COLO829 (cell line): ENCODE measurements around the gene SKIC8.
A peak's percentile ranks its signal among the peaks of the same experiment; 100 is the strongest.

Experiments used
- DNase-seq: peaks from one replicate; pipeline ENCODE4 v3.0.0; 2012; ENCODE audit warnings: low spot score

Gene SKIC8

DNA sequence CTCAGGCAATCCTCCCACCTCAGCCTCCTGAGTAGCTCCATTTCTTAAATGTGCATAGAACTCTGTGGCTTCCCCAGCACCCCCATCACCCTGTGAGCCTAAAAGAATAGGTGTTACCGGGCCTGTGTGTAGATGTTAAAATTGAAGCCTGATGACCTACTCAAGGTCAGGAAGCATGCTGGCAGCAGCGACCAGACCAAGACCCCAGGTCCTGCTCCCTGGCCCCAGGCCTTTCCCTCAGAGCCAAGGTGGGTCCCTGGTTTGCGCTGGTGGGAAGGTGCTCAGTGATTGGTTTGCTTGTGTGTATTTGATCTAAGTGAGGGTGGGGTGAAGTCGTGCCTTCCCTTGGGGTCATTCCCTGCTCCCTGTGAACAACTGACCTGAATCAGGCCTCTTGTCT, 22.4 kb upstream of the SKIC8 start:
- DNase-seq = no peak

GRCh38 chr15:78321041-78321570, 21.7 kb upstream of the SKIC8 start:
- DNase-seq = no peak

DNA sequence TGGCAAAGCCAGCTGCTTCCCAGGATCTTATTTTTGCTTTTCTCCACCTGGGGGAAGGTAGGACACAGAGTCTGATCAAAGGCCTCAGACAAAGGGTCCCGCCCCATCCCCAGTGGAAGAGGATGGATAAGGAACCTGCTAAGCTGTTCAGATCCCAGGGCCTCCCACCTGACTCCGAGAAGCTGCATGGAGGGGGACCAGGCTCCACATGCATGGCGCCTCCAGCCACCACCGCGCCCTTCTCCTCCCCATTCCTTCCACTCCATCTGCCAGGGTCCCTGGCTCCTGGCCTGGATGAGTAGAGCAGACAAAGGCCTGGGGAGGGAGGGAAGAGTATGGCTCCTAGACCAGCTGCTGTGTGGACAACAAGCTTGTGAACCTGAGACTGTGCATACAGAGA, 20.8 kb upstream of the SKIC8 start:
- no peak for DNase-seq

DNA sequence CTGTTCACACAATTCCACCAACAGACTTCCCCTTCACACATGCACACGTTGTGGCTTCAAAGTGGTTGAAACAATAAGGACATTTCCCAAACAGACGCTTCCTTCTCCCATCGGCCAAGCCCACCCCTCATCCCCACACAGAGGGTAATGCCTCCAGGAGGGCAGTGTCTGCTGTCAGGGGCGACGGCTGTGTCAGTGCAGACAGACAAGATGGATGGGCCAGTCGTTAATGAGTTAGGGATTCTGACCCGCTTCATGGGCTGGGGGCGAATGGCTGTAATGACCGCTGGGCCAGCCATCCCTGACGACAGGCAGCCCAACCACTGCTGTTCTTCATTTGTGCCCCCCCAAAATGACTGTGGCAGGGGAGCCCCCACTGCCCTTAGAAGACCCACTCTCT, 20.2 kb upstream of the SKIC8 start:
- DNase-seq = no peak

DNA sequence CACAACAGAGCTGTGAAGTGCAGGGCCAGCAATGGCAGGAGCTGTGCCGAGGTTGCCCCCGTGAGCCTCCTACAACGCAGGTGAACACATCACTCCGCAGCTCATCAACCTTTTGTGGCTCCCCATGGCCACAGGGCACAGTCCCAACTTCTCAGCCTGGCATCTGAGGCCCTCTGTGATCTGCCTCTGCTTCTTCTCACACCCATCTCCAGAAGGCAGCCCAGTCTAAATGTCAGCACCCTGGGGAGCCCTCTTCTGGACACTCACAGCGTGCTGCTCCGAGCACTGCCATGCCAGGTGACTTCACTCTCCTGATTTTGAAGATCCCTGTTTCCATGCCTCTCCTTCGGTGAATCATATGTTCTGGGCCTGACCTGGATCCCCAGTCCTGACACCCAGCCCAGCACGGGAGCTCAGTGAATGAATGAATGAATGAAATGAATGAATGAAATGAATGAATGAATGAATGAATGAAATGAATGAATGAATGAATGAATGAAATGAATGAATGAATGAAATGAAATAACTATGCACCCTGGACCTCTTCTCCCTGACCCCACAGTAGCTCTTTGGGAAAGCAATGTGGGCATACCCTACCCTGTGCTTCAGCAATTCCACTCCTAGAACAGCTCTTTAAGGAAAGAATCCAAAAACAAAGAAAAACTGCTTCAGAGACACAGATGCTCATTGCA, 17.9 kb upstream of the SKIC8 start:
- DNase-seq = no peak

DNA sequence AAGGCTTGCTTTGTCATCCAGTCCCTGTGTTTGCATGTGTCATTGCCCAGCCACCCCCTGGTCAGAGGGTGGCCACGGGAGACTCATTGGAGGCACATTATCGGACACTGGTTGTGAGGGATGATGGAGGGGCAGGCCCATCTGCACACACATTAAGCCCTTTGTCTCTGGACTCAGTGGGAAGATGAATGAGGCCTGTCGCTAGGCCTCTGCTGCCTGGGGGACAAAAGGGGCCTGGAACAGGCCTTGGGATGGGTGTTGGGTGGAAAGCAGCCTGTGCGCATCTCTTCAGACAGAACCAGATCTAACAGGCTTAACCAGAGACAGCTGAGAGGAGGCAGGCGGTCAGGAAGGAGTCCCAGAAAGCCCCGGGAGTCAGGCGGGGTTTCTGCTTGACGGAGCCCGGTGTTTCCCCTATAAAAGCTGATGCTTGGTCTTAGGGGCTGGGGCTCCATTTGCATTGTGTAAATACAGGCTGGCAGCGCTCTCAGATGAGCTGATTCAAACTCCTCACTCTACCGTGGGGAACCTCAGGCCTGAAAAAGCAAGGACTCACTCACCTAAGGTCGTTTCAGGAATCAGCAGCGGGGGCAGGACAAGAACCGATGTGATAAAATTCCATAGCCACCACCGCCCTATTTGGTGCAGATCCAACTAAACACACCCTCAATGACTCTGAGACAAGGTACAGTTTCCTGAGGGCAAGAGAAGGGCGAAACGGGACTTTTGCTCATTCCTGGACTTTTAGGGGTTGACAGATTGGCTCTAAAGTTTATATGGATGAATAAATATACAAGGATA, 17.1 kb upstream of the SKIC8 start:
- DNase-seq = no peak

DNA sequence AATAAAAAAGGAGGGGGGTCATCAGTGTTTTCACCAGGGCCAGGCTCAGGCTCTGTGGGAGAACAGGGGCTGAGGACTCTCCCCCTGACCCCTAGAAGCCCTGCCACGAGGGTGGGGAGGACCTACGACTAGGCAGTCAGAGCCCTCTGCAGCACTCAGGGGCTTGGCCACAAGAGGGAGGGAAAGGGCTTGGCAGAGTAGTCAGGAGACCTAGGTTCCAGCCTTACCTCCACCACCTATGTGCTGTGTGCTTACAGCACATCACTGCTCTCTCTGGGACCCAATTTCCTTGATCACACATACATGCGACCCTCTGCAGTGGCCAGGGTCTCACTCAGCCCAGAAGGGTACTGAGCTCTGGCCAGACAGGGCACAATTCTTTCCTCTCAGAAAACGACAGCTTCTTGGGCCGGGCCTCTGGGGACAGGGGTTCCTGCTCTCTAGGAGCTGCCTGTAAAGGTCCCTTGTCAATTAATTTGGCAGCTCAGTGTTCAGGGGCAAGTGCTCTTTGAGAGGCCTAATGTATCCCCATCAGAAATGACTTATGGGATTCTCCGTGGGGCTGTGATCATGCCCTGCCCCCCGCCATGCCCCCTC, 16.4 kb upstream of the SKIC8 start:
- no peak for DNase-seq

DNA sequence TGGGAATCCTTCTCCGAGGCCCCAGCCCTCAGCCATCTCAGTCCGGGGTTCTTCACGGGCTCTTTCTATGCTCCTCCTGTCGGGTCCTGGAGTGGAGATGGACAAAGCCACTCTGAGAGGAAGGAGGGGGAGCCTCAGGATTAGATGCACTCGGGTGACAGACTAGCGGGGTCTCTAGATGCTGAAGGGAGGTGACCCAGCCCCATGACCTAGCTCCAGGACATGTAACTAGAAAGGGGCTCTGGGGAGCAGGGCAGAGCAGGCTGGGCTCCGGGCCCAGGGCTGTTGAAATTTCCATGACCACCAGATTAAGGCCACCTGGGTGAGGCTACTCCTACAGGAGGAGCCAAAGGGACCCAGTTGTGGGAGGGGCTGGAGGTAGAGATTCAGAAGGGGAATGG, 14.8 kb upstream of the SKIC8 start:
- DNase-seq = no peak

DNA sequence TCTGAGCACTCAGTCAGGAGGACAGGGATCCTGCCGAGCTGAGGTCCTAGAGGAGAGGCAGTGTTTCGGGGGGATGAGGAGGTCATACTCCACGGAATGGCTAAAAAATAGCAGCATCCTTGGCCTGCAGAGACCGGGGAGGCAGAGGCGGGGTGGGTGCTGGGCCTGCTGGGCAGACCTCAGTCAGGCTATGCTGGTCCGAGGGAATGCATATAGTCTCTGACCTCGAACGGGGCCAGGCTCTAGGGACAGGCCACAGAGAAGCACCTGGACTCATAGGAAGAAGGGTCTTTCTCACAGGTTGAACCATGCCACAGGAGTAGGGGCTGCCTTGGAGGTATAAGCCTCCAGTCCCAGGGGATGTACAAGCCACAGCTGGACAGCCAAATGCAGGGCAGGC, 14.0 kb upstream of the SKIC8 start:
- no peak for DNase-seq

GRCh38 chr15:78312957-78313356, 13.5 kb upstream of the SKIC8 start:
- DNase-seq = no peak

DNA sequence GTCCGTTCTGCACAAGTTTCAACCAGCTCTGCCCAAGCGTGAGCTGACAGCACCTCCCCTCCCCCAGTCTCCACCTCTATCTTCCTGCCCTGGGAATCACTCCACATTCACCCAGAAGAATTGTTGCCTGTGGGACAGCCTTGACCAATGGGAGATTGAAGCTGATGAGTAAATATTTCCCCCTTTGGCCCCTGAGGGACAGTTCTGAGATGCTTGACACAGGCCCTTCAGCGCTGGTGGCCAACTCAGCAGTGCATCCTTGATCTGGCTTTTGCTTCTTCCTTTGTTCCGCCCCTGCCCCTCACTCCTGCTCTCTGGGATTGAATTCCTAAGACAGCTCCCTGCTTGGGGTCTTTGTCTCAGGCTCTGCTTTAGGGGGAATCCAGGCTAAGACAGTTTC, 13.1 kb upstream of the SKIC8 start:
- DNase-seq = no peak

DNA sequence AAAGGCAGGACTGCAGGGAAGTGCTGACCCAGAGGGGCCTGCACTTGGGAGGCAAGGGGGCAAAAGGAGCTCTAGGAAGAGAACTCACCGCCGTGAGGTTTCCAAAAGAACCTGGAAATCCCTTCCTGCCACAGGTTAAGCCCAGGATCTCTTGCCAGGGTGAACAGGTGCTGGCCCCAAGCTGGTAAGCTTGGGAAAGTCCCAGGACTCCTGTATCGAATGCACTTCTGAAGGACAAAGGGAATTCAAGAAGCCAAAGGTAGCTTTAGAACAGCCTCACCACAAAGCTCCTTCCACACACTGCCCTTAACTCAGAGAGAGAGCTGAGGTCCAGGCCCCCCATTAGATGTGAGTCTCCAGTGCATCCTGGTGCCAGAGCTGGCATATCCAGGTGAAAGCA, 11.9 kb upstream of the SKIC8 start:
- DNase-seq = no peak

- peak; percentile 49 for DNase-seq
These were observed 9.1 kb upstream of the SKIC8 start for GRCh38 chr15:78308422-78309032.

DNA sequence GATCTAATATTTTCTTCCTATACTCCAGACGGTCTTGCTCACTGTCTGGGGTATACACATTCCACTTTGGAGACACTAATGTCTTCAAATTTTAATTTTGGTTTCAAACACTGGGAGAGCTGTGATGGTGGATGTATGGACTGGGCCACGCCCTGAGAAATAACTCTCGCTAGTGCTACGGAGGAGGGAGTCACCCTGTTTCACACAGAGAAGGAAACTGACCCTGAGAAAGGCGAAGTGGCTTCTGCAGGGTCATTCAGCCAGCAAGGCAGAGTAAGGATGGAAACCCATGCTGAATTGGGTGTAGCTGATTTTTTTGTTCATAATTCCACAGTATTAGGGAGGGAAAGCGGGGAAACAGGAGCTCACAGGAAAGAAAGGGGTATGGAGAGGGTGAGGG, 8.6 kb upstream of the SKIC8 start:
- DNase-seq = no peak

DNA sequence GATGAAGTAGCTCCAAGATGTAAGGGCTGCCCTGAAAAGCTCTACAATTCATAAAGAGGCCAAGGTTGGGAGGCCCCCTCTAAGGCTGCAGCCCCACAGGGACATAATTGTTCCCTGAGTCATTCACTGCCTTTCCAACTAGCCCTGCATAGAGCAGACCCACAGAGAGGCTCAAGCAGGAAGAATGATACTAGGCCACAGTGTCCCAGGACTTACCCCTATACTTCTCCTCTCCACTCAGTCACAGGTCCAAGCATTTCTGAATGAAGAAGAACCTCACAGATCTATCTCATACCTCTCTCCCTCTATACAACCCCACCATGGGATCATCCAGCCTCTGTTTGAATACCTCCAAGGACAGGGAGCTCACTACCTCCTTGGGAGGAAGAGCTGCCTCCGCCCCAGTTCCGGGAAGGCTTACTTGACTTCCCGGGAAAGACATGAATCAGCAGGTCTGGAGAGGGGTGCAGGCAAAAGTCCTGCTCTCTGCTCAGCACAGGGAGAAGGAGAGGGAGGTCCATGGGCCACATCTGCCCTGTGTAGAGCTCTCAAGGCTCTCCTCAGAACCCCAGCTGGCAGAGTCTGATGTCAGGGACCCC, 6.9 kb upstream of the SKIC8 start:
- DNase-seq = no peak

DNA sequence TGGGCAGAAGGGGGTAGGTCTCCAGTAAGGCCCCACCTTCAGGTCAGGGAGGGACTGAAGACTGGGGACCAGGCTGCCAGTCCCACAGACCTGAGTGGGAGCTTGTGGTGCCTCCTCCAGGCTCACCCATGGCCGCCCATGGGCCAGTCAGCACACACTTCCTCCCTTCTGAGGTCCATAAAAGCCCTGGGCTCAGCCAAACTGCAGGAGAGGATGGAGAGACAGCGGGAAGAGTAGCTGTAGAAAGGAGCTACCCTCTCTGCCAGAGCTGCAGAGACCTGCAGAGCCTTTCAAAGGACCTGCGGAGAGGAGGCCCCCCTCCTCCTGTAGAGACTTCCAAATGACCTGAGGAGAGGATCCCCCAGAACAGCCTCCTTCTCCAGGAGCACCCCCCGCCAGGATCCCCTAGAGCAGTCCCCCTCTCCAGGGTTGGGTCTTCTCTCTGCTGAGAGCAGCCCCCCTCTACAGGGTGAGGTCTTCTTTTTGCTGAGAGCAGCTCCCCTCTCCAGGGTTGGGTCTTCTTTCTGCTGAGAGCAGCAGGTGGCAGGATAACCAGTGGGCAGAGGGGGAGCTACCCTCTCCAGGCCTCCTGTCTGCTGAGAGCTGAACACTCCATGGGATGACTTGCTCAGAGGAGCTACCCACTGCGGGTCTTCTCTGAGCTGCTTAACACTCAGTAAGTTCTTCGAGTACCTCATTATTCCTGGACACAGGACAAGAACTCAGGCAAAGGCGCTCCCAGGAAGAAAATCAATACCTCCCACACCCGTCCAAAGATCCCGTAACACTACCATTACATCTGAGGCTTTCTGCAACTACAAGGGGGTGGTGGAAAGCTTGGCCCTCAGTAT, 5.0 kb upstream of the SKIC8 start:
- no peak for DNase-seq

DNA sequence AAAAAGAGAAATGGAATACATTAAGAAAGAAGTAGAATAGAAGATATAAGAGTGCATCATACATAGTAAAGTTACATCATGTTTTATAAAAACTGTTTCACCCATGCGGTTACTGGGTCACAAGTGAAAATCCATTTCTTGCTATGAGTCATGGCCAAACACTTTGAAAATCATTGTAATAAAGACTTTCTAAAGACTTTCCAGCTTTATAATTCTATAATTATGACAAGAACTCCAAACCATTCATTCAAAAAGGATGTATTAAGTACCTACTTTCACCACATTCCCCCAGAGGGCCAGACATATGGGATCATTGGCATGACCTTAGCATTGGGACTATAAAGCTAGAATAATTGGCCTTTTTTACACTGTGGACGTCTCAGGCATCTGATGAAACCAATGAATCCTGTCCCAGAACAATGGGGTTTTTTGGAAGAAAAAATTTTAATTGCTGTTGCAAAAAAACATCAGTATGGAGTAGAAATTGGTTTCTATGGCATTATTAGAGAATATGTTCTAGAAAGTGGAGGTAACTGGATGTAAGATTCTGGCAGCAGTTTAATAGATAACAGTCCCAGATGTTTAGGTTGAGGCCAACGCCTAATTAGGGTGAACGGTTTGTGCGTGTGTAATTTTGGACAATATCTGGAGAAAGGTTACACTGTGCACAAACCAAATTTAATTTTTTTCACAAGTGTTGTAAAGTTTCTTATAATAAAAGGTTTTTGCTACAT, 3.3 kb upstream of the SKIC8 start:
- DNase-seq = peak; percentile 58

DNA sequence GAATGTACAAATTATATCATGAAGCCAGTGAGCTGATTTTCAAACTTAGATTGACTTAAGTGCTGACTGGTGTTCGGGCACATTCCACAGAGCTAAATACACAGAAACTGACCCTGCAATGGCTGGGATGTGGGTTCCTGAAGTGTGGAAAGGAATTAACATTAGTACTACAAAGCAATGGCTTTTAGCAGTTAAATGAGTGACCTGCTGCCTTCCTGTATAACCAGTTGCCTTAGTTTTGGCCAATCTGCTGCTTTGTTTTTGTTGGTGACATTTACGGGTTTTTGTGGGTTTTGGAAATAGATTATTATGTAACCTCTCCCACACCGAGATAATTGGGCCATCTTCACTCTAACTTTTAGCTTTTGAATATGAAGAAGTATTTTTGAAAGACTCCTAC, 2.4 kb upstream of the SKIC8 start:
- no peak for DNase-seq

GRCh38 chr15:78301326-78301725, 1.9 kb upstream of the SKIC8 start:
- no peak for DNase-seq

GRCh38 chr15:78292219-78292618, 7.2 kb downstream of the SKIC8 start:
- no peak for DNase-seq

DNA sequence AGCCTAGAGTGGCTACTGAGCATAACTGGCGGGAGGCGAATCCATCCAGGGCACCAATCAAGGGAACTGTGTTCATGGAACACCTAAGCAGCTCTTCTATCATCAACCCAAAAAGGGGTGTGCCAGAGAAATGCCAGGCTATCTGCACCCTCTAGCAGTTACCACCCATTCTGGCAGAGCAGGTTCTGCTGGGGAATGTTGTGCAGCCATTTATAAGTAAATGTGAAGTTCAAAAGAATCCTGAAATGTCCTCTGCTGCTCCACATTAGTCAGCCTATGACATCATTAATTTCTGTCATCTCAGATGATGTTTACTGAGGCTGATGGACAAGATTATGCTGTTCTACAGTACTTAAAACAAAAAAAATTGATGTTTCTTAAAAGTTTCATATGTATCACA, 7.7 kb downstream of the SKIC8 start:
- DNase-seq = no peak
